GM21360 (cell line): Measurements from ENCODE around the gene STXBP4.
"Not testable (repeated sequence)": the region's sequence is repeated elsewhere in the genome, so short reads cannot be mapped to it uniquely, and the experiment has no call there.

Experiments used
- ATAC-seq: cut with Tn5 transposase; IDR thresholded peaks from one replicate; pipeline ENCODE4 v1.9.1; 2021; ENCODE audit warnings: mild to moderate bottlenecking, moderate library complexity; ENCODE audit not compliant: unreplicated experiment

The STXBP4 gene

DNA sequence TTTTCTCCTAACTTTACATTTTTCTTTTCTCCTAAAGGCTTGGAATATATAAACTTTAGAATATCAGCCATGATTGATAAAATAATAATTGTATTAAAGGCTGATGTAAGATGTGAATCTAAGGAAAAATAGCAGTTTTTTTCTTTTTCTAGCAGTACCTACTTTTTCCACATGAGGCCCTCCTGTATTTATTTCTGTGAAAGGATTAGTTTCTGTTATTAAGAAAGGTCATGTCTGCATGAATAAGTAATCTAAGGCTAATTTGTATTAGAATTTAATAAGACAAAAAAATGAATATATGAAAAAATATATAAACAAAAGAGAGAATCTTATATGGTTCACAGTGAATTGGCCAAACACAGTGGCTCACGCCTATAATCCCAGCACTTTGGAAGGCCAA is 85.3 kb downstream of the STXBP4 start:
- ATAC-seq: no peak

- no peak for ATAC-seq
Observed at GRCh38 chr17:55054429-55054828, 85.9 kb downstream of the STXBP4 start.

DNA sequence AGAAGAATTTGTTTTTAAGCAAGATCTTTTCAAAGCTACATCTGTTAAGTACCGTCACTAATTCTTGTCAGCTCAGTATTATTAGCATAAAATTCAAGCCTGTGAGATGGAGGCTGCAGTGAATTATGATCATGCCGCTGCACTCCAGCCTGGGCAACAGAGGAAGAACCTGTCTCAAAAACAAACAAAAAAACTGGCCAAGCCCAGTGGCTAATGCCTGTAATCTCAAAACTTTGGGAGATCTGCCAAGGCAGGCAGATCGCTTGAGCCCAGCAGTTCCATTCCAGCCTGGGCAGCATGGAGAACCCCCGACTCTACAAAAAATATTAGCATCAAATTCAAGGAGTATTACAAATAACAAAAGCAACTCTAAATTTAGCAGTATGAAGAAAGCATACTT is 88.0 kb downstream of the STXBP4 start:
- no peak for ATAC-seq

DNA sequence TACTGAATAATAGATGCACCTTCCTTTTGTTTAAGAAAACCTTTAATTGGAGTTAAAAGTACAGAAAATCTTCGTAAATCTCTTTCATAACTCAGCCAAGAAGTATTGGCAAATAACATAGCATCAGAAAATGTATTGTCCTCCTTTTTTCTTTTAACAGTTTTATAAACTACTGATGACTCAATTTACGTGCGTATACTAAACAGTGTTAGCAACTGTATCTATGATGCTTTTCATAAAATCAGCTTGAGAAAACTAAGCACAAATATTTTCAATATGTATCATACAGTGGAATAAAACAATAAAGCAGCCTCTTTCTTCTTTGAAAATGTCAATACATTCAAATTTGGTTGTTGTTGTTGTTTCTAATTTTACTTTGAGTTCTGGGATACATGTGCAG is 88.6 kb downstream of the STXBP4 start:
- ATAC-seq: no peak

GRCh38 chr17:55059724-55060123 is 91.2 kb downstream of the STXBP4 start:
- ATAC-seq: no peak

DNA sequence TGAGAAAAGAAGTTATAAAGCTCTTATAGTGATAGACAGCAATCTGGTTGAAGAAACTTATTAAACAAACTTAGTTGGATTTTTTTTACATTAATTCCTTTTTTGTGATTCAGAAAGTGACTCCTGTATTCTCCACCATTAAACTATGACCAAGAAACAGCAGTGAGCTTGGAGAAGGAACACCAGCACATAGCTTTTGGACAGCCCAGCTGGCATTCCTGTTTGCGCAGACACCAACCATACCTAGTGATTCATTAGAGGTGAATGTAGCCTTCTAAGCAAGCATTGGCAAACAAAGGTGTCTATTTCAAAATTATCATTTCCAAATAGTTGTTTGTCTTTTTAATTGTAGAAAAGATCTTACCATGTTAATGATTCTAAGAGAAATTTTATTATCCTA is 94.4 kb downstream of the STXBP4 start:
- ATAC-seq: no peak

- no peak for ATAC-seq
Observed at GRCh38 chr17:55063885-55064874, 95.6 kb downstream of the STXBP4 start.

GRCh38 chr17:55067697-55068439 is 99.3 kb downstream of the STXBP4 start:
- ATAC-seq: no peak

DNA sequence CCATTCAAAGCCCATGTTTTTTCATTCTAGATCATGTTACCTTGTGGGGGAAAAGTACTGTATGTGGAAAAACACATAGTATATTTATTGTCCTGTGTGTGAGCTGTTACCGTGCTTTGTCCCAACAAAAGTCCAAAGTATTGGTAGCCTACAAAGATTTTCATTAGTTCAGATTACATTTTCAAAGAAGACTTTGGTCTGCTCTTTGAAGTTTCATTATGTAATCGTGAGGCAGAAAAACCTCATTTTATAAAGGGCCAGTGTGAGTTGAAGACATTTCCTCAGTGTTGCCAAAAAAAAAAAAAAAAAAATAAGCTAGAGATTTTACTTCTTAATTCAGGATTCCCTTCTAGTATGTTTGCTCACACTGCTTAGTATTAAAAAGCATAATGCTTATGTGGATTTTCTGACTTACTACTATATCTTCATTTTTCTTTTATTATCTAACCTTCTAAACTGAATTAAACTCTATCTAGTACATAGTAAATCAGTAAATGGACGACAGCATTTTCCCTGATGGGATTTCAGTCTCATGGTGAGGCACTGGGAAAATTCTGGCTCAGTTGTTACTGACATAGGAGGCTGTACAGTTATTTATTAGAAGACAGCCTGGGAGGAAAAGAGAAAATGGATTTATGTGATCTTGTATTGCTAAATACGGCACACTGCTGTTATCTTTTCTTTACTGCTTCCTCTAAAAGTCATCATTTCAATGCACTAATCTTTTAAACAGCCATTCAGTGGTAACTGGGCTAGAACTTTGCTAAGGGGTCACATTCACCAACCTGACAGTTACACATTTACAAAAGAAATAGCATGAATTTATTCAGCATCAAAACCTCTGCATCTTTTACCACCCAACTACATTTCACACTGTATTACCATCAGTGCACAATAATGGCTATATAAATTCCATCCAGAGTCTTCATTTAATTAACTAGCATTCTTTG is 100.6 kb downstream of the STXBP4 start:
- no peak for ATAC-seq

- no peak for ATAC-seq
Observed at GRCh38 chr17:55069983-55070529, 101.5 kb downstream of the STXBP4 start.

GRCh38 chr17:55072898-55073297 is 104.3 kb downstream of the STXBP4 start:
- no peak for ATAC-seq

DNA sequence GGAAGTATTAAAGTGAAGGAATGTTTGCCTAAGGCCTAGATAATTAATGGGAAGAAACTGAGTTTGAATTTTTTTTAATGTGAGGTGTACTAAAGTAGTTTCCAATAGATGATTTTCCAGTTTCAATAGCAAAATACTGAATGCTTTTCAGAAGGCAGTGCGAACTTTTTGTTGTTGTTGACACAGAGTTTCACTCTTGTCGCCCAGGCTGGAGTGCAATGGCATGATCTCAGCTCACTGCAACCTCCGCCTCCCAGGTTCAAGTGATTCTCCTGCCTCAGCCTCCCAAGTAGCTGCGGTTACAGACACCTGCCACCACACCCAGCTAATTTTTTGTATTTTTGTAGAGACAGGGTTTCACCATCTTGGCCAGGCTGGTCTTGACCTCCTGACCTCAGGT is 104.9 kb downstream of the STXBP4 start:
- not testable (repeated sequence) for ATAC-seq

GRCh38 chr17:55081559-55081958 is 113.0 kb downstream of the STXBP4 start:
- no peak for ATAC-seq

- no peak for ATAC-seq
Observed at GRCh38 chr17:55086635-55087058, 118.1 kb downstream of the STXBP4 start.

GRCh38 chr17:55089256-55089655 is 120.7 kb downstream of the STXBP4 start:
- no peak for ATAC-seq

DNA sequence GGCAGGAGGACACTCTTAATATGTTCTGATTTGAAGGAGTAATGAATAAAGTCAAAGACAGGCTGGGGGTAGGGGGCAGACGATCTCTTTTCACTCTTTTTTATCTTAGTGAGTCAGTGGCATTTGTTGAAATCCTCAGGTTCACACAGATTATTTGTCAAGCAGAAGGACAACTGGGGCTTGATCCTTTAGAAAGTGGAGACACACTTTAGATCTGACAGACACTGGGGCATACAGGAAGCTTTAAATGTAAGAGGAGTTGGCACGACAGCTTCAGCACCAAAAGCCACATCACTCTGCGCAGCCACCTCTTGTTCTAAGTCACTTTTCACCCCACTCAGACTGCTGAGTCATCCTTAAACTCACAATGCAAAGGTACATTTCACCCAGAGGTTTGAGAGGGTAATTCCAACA is 121.5 kb downstream of the STXBP4 start:
- ATAC-seq: peak; percentile 95

DNA sequence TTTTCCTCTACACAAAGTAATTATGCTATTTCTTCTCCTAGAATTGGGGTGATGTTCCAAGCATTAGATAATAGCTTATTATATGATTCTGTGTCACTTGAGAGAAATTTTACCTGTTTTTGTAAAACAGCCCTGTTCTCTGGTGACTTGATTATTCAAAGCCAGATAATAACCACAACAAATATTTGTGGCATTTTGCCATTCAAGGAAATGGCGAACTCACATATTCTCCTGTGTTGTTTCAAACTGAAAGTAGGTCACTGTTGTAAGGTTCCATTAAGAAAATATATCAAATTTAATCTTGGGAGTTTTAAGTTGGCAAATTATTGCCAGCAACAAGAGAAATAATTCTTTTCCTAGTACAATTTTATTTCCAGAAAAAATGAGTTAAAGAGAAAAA is 124.8 kb downstream of the STXBP4 start:
- ATAC-seq: no peak

DNA sequence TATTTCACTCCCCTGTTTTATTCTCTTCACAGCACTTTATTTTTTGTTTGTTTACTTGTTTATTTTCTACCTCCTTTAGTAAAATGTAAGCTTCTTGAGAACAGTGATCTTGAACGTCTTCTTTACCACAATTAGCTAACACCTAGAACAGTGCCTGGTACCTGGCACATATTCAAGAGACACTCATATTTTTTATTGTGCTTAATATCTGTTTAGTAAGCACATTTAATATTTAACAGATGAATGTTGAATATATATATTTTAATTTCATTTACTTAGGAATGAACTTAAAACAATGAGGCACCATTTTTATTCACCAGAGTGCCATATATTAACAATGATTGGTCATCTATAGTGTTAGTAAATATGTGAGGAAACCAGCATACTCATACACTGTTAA is 130.2 kb downstream of the STXBP4 start:
- ATAC-seq: no peak

GRCh38 chr17:55110521-55110920 is 142.0 kb downstream of the STXBP4 start:
- ATAC-seq: no peak

DNA sequence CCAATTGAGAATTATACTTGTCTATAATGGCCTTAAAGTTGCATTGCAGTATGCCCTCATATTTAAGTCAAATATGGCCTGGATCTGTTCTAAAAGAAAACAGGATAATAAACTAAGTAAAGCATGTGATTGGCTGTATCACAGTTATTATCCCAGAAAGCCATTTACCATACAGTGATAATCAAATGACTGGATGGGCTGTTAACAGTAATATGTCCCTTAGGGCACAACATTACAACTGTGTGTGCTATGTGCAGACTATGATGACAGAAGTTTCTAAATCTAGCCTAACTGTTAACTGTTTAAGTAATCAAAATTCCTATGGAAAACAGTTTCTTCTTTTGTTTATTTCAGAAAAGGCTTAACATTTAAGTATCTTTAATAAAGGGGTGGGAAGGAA is 145.7 kb downstream of the STXBP4 start:
- no peak for ATAC-seq
